AG10803 (cell line): ENCODE results near the gene RPLP2.

ENCODE experiments used
- DNase-seq: peaks from one replicate; pipeline ENCODE4 v3.0.0; 2010; ENCODE audit warnings: low read depth
- H3K4me3 ChIP-seq: 2 replicates; pipeline ENCODE4 v1.5.1; 2011; ENCODE audit warnings: mild to moderate bottlenecking, low read length, control low read depth
- TF ChIP-seq, protein P1 (sequence below): conservative IDR thresholded peaks from 2 replicates; pipeline ENCODE4 v1.5.1; 2011; ENCODE audit warnings: mild to moderate bottlenecking, low read length, control low read depth, inconsistent platforms

The RPLP2 gene

DNA sequence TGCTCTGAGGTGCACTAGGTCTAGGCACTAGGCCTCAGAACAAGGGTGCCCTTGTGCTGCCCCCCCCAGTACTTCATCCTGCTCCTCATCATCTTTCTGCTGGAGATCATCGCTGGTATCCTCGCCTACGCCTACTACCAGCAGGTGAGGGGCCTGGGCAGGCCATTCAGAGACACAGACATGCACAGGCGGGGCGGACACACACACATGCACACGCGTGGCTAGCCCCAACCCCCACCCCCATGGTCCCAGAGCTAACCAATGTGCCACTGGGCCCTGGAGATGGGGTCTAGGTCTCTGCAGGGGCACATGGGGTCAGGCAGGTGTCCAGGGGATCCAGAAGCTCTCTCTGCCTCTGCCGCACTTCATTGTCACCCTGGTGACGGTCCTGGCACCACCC is 26.9 kb downstream of the RPLP2 start:
- TF ChIP-seq, protein P1, sequence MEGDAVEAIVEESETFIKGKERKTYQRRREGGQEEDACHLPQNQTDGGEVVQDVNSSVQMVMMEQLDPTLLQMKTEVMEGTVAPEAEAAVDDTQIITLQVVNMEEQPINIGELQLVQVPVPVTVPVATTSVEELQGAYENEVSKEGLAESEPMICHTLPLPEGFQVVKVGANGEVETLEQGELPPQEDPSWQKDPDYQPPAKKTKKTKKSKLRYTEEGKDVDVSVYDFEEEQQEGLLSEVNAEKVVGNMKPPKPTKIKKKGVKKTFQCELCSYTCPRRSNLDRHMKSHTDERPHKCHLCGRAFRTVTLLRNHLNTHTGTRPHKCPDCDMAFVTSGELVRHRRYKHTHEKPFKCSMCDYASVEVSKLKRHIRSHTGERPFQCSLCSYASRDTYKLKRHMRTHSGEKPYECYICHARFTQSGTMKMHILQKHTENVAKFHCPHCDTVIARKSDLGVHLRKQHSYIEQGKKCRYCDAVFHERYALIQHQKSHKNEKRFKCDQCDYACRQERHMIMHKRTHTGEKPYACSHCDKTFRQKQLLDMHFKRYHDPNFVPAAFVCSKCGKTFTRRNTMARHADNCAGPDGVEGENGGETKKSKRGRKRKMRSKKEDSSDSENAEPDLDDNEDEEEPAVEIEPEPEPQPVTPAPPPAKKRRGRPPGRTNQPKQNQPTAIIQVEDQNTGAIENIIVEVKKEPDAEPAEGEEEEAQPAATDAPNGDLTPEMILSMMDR: no peak
- DNase-seq: no peak
- no peak overlapping the region for H3K4me3 ChIP-seq

DNA sequence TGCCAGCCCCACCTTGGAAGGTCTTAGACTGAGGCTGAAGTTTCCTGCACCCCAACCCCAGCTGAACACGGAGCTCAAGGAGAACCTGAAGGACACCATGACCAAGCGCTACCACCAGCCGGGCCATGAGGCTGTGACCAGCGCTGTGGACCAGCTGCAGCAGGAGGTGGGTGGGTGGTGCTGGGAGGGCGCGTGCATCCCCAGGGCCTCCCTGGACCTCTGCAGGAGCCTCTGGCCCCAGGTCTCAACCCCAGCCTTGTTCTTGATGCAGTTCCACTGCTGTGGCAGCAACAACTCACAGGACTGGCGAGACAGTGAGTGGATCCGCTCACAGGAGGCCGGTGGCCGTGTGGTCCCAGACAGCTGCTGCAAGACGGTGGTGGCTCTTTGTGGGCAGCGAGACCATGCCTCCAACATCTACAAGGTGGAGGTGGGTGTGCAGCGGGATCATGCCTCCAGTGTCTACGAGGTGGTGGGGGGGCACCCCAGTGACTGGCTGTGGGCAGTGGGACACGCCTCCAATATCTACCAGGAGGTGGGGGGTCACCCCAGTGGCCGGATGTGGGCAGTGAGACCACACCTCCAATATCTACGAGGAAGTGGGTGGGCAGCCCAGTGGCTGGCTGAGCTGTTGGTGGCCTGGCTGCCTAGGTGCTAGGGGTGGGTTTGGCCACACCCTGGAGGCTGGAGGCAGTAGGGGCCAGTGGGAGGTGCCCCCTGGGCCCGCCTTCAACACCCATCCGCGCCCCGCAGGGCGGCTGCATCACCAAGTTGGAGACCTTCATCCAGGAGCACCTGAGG is 27.6 kb downstream of the RPLP2 start:
- H3K4me3 ChIP-seq: no peak overlapping the region
- no peak for DNase-seq
- TF ChIP-seq, protein P1: no peak

GRCh38 chr11:837990-838307 is 28.2 kb downstream of the RPLP2 start:
- TF ChIP-seq, protein P1: no peak
- DNase-seq: no peak
- no peak overlapping the region for H3K4me3 ChIP-seq

GRCh38 chr11:838441-839279 is 28.9 kb downstream of the RPLP2 start:
- TF ChIP-seq, protein P1: peak; percentile 34
- peak; percentile 41 for DNase-seq
- no peak overlapping the region for H3K4me3 ChIP-seq

DNA sequence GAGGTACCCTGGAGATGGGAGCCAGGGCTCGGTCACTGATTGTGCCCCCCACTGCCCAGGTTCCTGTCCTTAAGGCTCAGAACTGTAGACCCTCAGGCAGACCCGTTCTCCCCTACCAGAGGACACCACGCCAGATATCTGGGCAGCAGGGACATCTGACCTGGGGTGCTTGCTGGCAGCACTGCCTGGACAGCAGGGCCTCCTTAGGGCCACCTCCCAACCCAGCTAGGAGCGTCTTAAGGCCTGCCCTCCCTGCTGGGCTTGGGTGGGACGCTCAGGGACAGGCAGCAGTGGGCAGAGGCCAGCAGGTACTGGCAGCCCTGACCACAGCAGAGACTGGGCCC is 29.5 kb downstream of the RPLP2 start:
- DNase-seq: no peak
- TF ChIP-seq, protein P1: no peak
- H3K4me3 ChIP-seq: no peak overlapping the region

GRCh38 chr11:839875-840617 is 30.3 kb downstream of the RPLP2 start:
- H3K4me3 ChIP-seq: peak overlapping the region; percentile 94
- no peak for DNase-seq
- TF ChIP-seq, protein P1: peak; percentile 40
